ENCODE measurements around the gene PYGO2.

PYGO2 gene

DNA sequence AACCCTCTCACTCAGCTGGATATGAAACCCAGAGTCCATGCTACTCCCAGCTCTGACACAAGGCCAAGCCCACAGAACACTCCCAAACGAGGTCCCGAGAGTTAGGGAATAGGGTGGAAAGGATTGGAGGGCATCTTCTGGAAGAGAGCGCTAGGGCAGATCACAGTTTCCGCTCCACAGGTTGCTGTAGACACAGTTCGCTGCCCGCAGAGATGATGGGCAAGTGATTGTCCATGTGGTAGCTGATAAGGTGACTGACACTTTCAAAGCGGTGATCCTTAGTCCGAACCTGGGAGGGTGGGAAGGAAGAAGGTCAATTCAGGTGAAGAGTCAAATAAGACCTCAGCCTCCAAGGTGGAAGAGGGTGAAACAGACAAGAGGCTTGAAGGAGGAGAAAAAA is 2.1 kb upstream of the PYGO2 start:
- no peak for DNase-seq (ENCODE audit: low read depth in 2 of 2, low spot score in 1 of 2)

GRCh38 chr1:154962795-154963330 is 1.3 kb upstream of the PYGO2 start:
- DNase-seq (ENCODE audit: low read depth in 2 of 2, low spot score in 1 of 2): no peak

- DNase-seq (ENCODE audit: low read depth in 2 of 2, low spot score in 1 of 2): no peak
These were observed 671 bp upstream of the PYGO2 start for GRCh38 chr1:154962156-154962749.

DNA sequence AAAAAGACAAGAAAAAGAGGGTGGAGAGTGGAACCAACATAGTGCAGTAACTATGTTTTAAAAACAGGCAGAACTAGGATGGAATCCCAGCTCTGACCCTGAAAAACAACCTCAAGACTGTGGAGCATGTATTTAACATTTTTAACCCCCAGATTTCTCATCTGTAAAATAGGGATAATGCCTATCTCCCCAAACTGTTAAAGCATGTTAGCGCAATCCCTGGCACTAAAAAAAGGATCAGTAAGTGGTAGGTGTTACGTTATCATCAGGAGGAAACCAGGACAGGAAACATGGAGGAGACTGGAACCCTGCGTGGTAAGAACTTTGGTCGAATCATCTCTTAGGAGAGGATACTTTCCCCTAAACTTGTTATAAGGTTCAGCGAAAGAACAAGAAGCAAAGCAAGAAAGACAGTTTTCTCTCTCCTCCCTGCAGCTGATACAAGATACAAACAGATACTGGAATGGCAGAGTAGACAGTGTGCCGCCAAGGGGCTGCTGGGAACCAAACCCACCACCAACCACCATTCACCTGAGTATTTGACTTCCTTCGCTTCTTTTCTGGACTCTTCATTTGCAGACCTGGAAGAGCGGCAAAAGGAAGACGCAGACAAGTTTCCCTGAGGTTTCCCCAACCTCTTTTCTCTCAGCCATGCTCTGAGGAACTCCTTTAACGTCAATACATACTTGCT is 991 bp downstream of the PYGO2 start:
- no peak for DNase-seq (ENCODE audit: low read depth in 2 of 2, low spot score in 1 of 2)

- no peak for DNase-seq (ENCODE audit: low read depth in 2 of 2, low spot score in 1 of 2)
These were observed 2.2 kb downstream of the PYGO2 start for GRCh38 chr1:154959426-154959780.

DNA sequence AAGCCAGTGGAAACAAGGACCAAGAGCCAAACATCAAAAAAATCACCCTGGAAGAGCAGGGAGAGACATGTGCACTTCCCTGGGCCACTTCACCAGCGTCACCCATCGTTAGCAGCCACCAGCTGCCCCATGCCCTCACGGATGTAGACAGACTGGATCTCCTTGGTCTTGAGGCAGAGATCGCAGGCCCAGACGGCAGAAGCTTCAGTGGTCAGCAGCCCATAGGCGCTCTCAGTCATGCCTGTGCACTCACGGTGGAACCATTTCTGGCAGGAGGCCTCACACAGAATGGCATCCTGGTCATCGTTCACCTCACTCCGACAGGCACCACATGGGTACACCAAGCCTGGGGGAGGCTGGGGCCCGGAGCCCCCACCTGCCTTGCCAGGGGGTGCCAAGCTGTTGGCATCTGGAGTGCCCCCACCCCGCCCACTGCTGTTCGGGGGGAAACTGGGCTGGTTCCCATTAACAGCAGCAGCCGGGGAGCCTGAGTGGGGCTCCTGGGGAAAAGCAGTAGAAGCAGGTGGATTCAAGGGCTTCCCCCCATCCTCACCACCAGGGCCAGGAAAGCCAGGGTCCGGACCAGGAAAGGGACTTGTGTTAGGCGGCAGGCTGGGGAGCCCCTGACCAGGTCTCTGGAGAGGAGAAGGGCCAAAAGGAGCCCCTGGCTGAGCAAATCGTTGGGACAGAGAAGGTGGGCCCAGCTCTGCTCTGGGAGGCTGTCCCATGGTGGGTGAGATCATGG is 2.7 kb downstream of the PYGO2 start:
- no peak for DNase-seq (ENCODE audit: low read depth in 2 of 2, low spot score in 1 of 2)

GRCh38 chr1:154958036-154958435 is 3.5 kb downstream of the PYGO2 start:
- no peak for DNase-seq (ENCODE audit: low read depth in 2 of 2, low spot score in 1 of 2)

DNA sequence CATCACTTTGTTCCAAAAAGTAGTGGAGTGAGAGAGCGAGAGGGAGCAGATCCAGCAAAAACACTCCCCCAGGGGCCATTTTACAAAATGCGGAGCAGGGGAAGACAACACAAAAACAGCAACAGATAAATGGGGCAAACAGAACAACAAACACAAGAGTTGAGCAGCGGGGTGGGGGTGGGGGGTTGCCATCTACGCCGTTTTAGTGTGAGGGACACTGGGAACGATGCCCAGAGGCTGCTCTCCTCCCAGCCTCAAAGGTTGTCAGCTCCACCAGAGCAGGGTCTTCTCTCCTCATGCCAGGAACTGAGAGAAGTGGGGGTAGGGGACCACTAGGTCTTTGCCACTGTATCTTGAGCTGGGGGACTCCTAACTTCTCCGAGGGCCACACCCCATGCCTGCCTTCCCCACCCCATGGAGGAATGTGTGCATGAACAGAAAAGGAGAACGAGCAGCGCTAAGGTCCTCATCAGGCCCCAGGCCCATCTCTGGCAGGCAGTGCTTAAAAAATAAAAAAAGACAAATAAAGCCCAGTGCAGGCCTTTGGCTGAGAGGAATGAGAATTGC is 4.4 kb downstream of the PYGO2 start:
- DNase-seq (ENCODE audit: low read depth in 2 of 2, low spot score in 1 of 2): no peak

DNA sequence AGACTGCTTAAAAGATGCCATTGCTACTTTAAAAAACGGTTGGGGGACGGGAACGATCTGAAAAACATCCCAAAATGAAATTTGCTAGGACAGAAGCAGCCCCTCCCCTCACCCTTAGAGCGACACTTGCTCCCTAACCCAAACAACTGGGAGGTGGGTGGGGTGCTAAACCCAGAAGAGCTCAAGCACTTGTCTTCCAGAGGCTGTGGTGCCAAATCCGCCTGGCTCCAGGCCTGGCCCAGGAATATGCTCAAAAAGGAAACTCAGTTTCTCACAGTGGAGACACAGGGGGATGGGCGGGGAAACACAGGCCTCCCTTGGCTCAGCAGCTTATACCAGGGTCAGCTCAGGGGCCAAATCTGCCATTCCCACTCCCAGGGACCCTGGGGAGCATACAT is 5.0 kb downstream of the PYGO2 start:
- no peak for DNase-seq (ENCODE audit: low read depth in 2 of 2, low spot score in 1 of 2)

DNA sequence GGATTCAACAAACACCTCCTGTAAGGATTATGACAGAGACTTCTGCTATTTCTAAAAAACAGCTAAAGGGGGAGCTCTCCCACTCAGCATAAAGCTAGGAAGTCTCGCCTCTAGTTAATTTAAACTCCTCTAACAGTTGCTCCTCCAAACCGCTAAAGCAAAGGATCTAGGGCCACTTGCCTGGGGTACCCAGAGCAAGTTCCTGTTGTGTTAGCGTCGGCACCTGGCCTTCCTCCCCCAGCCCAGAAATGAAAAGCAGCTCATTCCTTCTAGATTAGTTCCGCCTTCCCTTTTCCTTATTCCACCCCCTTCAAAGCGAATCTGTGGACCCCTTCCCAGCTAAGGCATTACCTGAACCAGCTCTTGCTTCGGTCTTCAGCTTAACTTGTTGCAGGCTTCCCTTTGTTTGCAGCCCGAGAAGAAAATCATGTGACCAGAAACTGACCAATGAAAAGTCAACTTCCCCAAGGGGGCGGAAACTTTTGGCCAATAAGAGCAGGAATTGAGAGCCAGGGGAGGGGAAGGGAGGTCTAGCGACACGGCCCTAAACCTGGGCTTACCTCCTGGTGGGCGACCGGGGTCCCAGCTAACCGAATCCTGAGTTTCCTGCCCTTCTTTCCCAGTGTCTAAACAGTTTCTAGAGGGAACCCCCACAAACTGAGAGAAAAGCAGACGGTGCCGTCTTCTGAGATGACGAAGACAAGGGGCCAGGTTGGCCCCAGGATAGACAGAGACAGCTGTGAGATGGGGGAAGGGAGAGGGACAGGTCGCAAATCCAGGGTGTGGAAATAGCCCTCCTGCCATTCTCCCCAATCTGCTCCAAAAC is 5.7 kb downstream of the PYGO2 start, which contains the start of gene PBXIP1:
TSS of gene PBXIP1 (minus strand) at position 382 of the 826 bp plus-strand sequence. CDS start 2,378 bp downstream, outside the sequence.
- DNase-seq (ENCODE audit: low read depth in 2 of 2, low spot score in 1 of 2): peak in 1 of 2 donors; percentile 55

- DNase-seq (ENCODE audit: low read depth in 2 of 2, low spot score in 1 of 2): peak; percentile 72 to 79
These were observed 6.4 kb downstream of the PYGO2 start for GRCh38 chr1:154955039-154955717.

DNA sequence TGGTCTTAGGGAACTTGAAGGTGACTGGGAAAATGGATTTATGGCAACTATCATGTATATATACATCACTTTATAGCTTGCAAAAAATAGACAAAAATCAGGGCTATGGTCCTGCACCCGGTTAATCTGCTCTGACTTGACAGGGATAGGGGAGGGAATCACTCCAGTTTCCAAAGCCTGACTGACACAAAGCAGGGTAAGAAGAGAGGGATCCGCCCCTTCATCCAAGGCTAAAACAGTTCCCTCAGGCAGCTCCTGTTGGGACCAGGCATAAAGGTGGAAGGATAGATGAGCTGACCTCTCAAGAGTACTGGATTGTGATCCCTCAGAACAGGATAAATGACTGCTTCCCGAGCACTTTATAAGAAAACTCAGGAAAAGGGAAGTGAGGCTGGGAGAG is 7.0 kb downstream of the PYGO2 start:
- DNase-seq (ENCODE audit: low read depth in 2 of 2, low spot score in 1 of 2): no peak

DNA sequence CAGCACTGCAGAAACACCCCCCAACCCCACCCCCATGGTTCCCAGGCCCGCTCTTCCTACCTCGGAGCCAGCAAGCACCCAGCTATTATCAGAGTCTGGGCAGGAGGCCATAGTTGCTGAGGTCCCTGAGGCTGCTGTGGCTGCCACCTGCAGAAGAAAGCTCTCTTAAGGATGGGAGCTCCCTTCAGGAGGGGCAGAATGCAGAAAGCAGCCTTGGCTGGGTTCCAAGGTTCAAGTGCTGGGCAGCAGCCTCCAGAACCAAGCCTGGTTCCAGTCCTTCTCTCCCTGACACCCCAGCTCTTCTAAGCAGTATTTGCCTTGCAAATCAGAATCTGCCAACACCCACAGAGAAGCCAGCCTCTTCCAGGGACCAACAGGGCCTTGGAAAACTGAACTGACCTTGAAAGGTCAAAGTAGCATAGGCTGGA is 8.0 kb downstream of the PYGO2 start:
- DNase-seq (ENCODE audit: low read depth in 2 of 2, low spot score in 1 of 2): no peak

- DNase-seq (ENCODE audit: low read depth in 2 of 2, low spot score in 1 of 2): no peak
These were observed 8.9 kb downstream of the PYGO2 start for GRCh38 chr1:154952664-154953063.

- DNase-seq (ENCODE audit: low read depth in 2 of 2, low spot score in 1 of 2): peak in 1 of 2 donors; percentile 24
These were observed 9.5 kb downstream of the PYGO2 start for GRCh38 chr1:154951901-154952657.

DNA sequence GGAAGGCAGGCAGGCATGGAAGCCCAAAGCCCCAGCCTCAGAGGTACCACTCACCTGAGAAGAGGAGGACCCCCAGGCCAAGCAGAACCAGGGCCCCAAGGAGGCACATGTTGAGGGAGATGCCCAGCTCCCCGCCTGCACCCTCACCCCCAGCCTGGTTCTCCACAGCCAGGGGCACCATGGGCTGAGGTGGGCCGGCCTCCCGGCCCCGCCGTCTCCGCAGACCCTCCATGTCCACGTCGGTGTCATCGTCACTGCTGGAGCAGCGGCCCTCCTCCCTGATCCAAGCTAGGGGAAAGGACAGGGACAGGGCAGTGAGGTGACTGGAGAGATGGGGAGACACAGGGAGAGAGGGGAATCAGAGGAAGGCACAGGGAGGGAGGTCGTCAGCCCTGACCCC is 13.5 kb downstream of the PYGO2 start:
- DNase-seq (ENCODE audit: low read depth in 2 of 2, low spot score in 1 of 2): no peak

GRCh38 chr1:154945962-154946850 is 15.4 kb downstream of the PYGO2 start:
- DNase-seq (ENCODE audit: low read depth in 2 of 2, low spot score in 1 of 2): no peak

GRCh38 chr1:154945160-154945961 is 16.2 kb downstream of the PYGO2 start:
- DNase-seq (ENCODE audit: low read depth in 2 of 2, low spot score in 1 of 2): no peak

All from stimulated activated CD8-positive, alpha-beta memory T cell treated with anti-CD3 and anti-CD28 coated beads, Interleukin-4, amount 100 ng/mL, for 1 hour (primary cell).